HEK293T (cell line): ENCODE measurements around the gene MTHFR.

Experiments
- CTCF ChIA-PET: fragments of 350-600 bp; formaldehyde crosslinking; extraction: SDS; loops from one replicate; lab custom pipeline; 2021; ENCODE audit warnings: antibody characterized with exemption, inconsistent platforms; lab: Yijun Ruan, JAX
- POLR2A ChIA-PET: fragments of 350-600 bp; formaldehyde crosslinking; extraction: SDS; loops from one replicate; lab custom pipeline; 2020; ENCODE audit warnings: antibody characterized with exemption, inconsistent platforms; lab: Yijun Ruan, JAX
- DNase-seq: peaks from one replicate; pipeline ENCODE4 v3.0.0; 2012; ENCODE audit warnings: mixed read lengths; ENCODE audit errors: extremely low spot score
- ARNT ChIP-seq: fragments of 450-650 bp; IDR thresholded peaks from 2 replicates; pipeline ENCODE4 v1.6.1; 2017; ENCODE audit warnings: mild to moderate bottlenecking
- BHLHE40 ChIP-seq: fragments of 450-650 bp; IDR thresholded peaks from 2 replicates; pipeline ENCODE4 v1.6.1; 2016; ENCODE audit warnings: mild to moderate bottlenecking, moderate library complexity, borderline replicate concordance
- CTBP1 ChIP-seq: fragments of 450-650 bp; IDR thresholded peaks from 2 replicates; pipeline ENCODE4 v1.6.1; 2016; ENCODE audit warnings: borderline replicate concordance
- ELF4 ChIP-seq: fragments of 450-650 bp; IDR thresholded peaks from 2 replicates; pipeline ENCODE4 v1.6.1; 2017; ENCODE audit warnings: antibody characterized with exemption
- FOXA1 ChIP-seq: fragments of 450-650 bp; IDR thresholded peaks from 2 replicates; pipeline ENCODE4 v1.6.1; 2016; ENCODE audit warnings: mild to moderate bottlenecking
- FOXK2 ChIP-seq: fragments of 450-650 bp; IDR thresholded peaks from 2 replicates; pipeline ENCODE4 v1.6.1; 2016; ENCODE audit warnings: mild to moderate bottlenecking
- FOXM1 ChIP-seq: fragments of 450-650 bp; IDR thresholded peaks from 2 replicates; pipeline ENCODE4 v1.6.1; 2017; ENCODE audit warnings: mild to moderate bottlenecking, borderline replicate concordance
- HDGF ChIP-seq: fragments of 450-650 bp; IDR thresholded peaks from 2 replicates; pipeline ENCODE4 v1.6.1; 2017; ENCODE audit warnings: antibody characterized with exemption, borderline replicate concordance
- L3MBTL2 ChIP-seq: fragments of 450-650 bp; conservative IDR thresholded peaks from 2 replicates; pipeline ENCODE4 v1.6.1; 2016; ENCODE audit warnings: mild to moderate bottlenecking
- LEF1 ChIP-seq: fragments of 450-650 bp; IDR thresholded peaks from 2 replicates; pipeline ENCODE4 v1.6.1; 2017; ENCODE audit warnings: mild to moderate bottlenecking, borderline replicate concordance
- NFRKB ChIP-seq: fragments of 450-650 bp; IDR thresholded peaks from 2 replicates; pipeline ENCODE4 v1.6.1; 2016; ENCODE audit warnings: mild to moderate bottlenecking, moderate library complexity
- PKNOX1 ChIP-seq: fragments of 450-650 bp; IDR thresholded peaks from 2 replicates; pipeline ENCODE4 v1.6.1; 2016
- SP1 ChIP-seq: fragments of 450-650 bp; IDR thresholded peaks from 2 replicates; pipeline ENCODE4 v1.6.1; 2017
- SUZ12 ChIP-seq: fragments of 450-650 bp; IDR thresholded peaks from 2 replicates; pipeline ENCODE4 v1.6.1; 2016; ENCODE audit warnings: mild to moderate bottlenecking
- TARDBP ChIP-seq: fragments of 450-650 bp; IDR thresholded peaks from 2 replicates; pipeline ENCODE4 v1.6.1; 2016
- ZNF384 ChIP-seq: fragments of 450-650 bp; IDR thresholded peaks from 2 replicates; pipeline ENCODE4 v1.6.1; 2016

The MTHFR gene

DNA sequence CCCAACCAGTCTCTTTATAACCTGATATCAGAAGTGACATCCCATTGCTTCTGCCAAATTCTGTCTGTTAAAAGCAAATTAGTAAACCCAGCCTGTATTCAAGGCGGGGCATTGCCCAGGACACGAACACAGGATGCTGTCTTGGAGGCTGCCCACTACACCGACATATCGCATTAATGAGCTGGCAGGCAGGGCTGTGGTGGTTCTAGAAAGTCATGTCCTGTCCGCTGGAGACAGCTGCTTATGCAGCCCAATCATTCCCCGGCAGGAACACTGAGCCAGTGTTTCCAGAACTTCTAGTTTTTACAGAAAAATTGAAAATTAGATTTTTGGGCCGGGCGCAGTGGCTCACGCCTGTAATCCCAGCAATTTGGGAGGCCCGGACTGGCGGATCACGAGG is 24.5 kb downstream of the MTHFR start:
- no peak for DNase-seq
- TF ChIP-seq TARDBP (no peak), PKNOX1 (no peak), NFRKB (no peak), FOXM1 (no peak), SUZ12 (no peak), FOXK2 (no peak), BHLHE40 (no peak), HDGF (no peak), L3MBTL2 (no peak), LEF1 (no peak), CTBP1 (no peak), ARNT (no peak), SP1 (no peak), ZNF384 (no peak), ELF4 (no peak)
- POLR2A ChIA-PET, result no interaction called here
- CTCF ChIA-PET, result no interaction called here

DNA sequence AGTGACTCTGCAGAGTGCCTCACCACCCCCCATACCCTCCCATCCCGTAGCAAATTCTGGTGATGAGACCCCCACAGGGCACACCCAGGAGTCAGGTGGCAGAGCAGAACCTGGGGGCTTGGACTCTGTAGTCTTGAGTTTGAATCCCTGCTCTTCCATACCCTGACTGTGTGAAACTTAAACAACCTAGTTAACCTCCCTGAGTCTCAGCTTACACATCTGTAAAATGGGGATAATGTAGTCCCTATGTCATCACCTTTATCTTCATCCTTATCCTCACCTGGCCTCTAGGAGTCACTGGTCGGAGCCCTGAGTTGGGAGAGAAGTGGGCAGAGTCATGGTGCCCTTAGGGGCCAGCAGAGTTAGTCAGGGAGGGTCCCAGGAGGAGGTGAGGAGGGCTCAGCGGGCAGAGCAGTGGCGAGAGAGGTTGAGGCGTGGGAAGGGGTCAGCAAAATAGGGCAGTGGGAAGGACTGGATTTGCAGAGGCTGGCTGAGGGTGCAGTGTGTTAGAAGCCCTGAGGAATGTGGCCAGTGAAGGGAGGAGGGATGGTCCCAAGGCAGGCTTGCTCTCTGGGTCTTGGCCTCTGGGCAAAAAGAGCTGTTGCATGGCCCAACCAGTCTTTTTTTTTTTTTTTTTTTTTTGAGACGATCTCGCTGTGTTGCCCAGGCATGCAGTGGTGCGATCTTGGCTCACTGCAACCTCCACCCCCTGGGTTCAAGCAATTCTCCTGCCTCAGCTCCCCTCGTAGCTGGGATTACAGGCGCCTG is 25.2 kb downstream of the MTHFR start:
- no peak for TF ChIP-seq SP1
- no peak for TF ChIP-seq FOXM1
- no peak for TF ChIP-seq NFRKB
- TF ChIP-seq SUZ12, result no peak
- TF ChIP-seq HDGF, result no peak
- TF ChIP-seq PKNOX1, result no peak
- TF ChIP-seq LEF1, result no peak
- no peak for TF ChIP-seq FOXA1
- TF ChIP-seq CTBP1, result no peak
- no peak for TF ChIP-seq L3MBTL2
- TF ChIP-seq ZNF384, result no peak
- no peak for TF ChIP-seq ELF4
- no peak for DNase-seq
- CTCF ChIA-PET, result no interaction called here
- POLR2A ChIA-PET, result no interaction called here

DNA sequence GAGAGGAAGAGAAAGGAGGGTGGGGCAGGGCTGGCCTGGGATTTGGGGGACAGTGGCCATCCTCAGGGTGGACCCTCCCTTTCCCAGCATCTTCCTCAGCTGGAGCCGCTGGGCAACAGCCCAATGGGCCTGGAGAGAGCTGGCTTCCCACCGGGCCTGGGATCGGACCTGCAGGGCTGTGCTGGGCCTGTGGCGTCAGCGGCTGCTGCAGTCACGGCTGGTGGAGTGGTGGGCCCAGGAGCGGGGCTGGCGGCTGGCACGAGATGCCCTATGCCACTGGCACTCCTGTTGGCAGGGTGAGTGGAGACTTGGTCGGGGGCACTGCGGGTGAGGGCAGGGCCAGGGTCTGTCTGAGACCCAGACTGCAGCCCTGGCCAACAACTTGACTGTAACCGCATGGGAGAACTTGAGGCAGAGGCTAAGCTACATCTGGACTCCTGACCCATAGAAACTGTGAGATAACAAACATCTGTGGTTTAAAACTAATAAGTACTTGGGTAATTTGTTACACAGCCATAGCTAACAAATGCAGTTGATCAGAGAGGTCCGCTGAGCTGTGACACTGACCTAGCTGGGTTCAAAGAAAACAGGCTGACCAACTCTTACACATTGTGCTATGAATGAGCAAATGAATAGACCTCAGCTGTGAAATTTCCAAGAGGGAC is 25.9 kb downstream of the MTHFR start:
- ChIA-PET POLR2A (no interaction called here), CTCF (no interaction called here)
- no peak for TF ChIP-seq ARNT
- no peak for TF ChIP-seq ELF4
- no peak for TF ChIP-seq CTBP1
- TF ChIP-seq L3MBTL2, result no peak
- TF ChIP-seq HDGF, result no peak
- no peak for TF ChIP-seq NFRKB
- DNase-seq, result no peak

GRCh38 chr1:11778844-11779623 is 26.7 kb downstream of the MTHFR start:
- no peak for DNase-seq
- ChIA-PET CTCF (no interaction called here), POLR2A (no interaction called here)
- TF ChIP-seq ZNF384, result no peak
- TF ChIP-seq L3MBTL2, result no peak
- TF ChIP-seq SP1, result no peak
- TF ChIP-seq LEF1, result no peak
- TF ChIP-seq BHLHE40, result no peak
- no peak for TF ChIP-seq CTBP1
- TF ChIP-seq HDGF, result no peak
- TF ChIP-seq FOXK2, result no peak
- no peak for TF ChIP-seq ELF4
- no peak for TF ChIP-seq PKNOX1
- no peak for TF ChIP-seq ARNT
- no peak for TF ChIP-seq FOXM1
- no peak for TF ChIP-seq FOXA1

- ChIA-PET CTCF (no interaction called here), POLR2A (no interaction called here)
- TF ChIP-seq LEF1, result no peak
- TF ChIP-seq L3MBTL2, result no peak
- TF ChIP-seq FOXK2, result no peak
- no peak for TF ChIP-seq CTBP1
- no peak for TF ChIP-seq FOXA1
- no peak for TF ChIP-seq FOXM1
- TF ChIP-seq ARNT, result no peak
- TF ChIP-seq PKNOX1, result no peak
- TF ChIP-seq SUZ12, result no peak
- no peak for TF ChIP-seq ELF4
- TF ChIP-seq TARDBP, result no peak
- TF ChIP-seq ZNF384, result no peak
- TF ChIP-seq HDGF, result no peak
- TF ChIP-seq SP1, result no peak
- TF ChIP-seq BHLHE40, result no peak
- TF ChIP-seq NFRKB, result no peak
- DNase-seq, result no peak
Observed at GRCh38 chr1:11778336-11778735, 27.4 kb downstream of the MTHFR start.
